ENCODE measurements around the gene ARMC5. TPM values are rescaled to one million over a fixed set of nuclear protein-coding genes. Genes with fewer than 3 reads are reported as not detected.

The ARMC5 gene
- total RNA-seq, 1 donor from 2014 or later: 4.2 TPM

DNA sequence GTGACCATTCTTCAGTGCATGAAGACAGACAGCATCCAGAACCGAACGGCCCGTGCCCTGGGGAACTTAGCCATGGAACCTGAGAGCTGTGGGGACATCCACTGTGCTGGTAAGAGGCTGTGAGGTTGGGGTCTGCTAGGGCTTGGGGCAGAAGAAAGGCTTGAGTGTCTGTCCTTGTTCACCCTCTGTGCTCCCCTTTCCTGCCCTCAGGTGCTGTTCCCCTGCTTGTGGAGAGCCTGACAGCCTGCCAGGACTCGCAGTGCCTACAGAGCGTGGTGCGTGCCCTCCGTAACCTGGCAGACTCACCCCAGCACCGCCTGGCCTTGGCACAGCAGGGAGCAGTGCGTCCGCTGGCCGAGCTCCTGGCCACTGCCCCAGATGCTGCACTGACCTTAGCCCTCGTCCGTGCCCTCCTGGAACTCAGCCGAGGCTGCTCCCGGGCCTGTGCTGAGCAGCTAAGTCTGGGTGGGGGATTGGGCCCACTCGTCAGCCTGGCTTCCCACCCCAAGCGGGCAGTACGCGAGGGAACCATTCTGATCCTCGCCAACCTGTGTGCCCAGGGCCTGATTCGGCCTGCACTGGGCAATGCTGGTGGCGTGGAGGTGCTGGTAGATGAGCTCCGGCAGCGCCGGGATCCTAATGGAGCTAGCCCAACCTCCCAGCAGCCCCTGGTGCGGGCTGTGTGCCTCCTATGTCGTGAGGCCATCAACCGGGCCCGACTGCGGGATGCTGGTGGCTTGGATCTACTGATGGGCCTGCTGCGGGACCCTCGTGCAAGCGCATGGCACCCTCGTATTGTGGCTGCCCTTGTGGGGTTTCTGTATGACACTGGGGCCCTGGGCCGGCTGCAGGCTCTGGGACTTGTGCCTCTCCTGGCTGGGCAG is 2.9 kb downstream of the ARMC5 start:
- FAIRE-seq: no peak
- Histone ChIP-seq H3K4me3 (ENCODE audit: low read depth, low read length) (no peak overlapping the region), H3K36me3 (ENCODE audit: control insufficient read depth, insufficient read depth, low read length) (peaks cover 11% of the 10 kb centered on the region), H3K27me3 (ENCODE audit: control insufficient read depth, insufficient read depth, low read length) (no peaks in the 10 kb centered on the region)
- DNase-seq (ENCODE audit: low read depth): no peak
- TF ChIP-seq, protein P1, sequence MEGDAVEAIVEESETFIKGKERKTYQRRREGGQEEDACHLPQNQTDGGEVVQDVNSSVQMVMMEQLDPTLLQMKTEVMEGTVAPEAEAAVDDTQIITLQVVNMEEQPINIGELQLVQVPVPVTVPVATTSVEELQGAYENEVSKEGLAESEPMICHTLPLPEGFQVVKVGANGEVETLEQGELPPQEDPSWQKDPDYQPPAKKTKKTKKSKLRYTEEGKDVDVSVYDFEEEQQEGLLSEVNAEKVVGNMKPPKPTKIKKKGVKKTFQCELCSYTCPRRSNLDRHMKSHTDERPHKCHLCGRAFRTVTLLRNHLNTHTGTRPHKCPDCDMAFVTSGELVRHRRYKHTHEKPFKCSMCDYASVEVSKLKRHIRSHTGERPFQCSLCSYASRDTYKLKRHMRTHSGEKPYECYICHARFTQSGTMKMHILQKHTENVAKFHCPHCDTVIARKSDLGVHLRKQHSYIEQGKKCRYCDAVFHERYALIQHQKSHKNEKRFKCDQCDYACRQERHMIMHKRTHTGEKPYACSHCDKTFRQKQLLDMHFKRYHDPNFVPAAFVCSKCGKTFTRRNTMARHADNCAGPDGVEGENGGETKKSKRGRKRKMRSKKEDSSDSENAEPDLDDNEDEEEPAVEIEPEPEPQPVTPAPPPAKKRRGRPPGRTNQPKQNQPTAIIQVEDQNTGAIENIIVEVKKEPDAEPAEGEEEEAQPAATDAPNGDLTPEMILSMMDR (IDR thresholded peaks at IDR 0.05; ENCODE audit: insufficient read depth, low read length, severe bottlenecking): no peak

DNA sequence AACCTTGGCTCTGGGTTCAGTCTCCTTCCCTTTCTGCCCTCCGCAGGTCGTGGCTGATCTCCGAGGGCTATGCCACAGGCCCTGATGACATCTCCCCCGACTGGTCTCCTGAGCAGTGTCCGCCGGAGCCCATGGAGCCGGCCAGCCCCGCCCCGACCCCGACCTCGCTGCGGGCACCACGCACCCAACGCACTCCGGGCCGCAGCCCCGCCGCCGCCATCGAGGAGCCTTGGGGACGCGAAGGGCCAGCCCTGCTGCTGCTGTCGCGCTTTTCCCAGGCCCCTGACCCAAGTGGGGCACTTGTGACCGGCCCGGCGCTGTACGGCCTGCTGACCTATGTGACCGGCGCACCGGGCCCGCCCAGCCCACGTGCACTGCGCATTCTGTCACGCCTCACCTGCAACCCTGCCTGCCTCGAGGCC is 5.1 kb downstream of the ARMC5 start:
- no peak for FAIRE-seq
- Histone ChIP-seq H3K36me3 (ENCODE audit: control insufficient read depth, insufficient read depth, low read length) (peaks cover 11% of the 10 kb centered on the region), H3K4me3 (ENCODE audit: low read depth, low read length) (no peak overlapping the region), H3K27me3 (ENCODE audit: control insufficient read depth, insufficient read depth, low read length) (no peaks in the 10 kb centered on the region)
- DNase-seq (ENCODE audit: low read depth): no peak
- TF ChIP-seq, protein P1 (IDR thresholded peaks at IDR 0.05; ENCODE audit: insufficient read depth, low read length, severe bottlenecking): no peak

DNA sequence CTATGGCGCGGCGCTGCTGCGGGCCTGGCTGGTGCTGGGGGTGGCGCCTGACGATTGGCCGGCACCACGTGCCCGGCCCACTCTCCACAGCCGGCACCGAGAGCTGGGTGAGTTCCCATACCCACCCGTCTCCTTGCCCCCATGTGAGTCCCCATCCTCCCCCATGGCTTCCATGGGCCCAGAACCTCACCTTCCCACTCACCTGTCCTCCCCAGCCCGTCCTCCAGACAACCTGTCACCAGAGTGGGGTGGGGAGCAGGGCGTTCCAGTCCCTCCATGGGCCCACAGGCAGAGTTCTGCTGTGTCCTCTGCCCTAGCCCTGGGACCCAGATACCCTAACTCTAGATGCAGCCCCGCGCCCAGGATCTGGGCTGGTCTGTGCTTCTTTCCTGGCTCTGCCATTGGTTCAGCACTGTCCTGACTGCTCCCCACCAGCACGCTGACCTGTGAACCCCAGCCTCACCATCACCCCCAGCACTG is 5.5 kb downstream of the ARMC5 start:
- Histone ChIP-seq H3K4me3 (ENCODE audit: low read depth, low read length) (no peak overlapping the region), H3K27me3 (ENCODE audit: control insufficient read depth, insufficient read depth, low read length) (no peaks in the 10 kb centered on the region), H3K36me3 (ENCODE audit: control insufficient read depth, insufficient read depth, low read length) (peaks cover 11% of the 10 kb centered on the region)
- FAIRE-seq (no peak), DNase-seq (ENCODE audit: low read depth) (no peak)
- TF ChIP-seq, protein P1 (IDR thresholded peaks at IDR 0.05; ENCODE audit: insufficient read depth, low read length, severe bottlenecking): no peak

DNA sequence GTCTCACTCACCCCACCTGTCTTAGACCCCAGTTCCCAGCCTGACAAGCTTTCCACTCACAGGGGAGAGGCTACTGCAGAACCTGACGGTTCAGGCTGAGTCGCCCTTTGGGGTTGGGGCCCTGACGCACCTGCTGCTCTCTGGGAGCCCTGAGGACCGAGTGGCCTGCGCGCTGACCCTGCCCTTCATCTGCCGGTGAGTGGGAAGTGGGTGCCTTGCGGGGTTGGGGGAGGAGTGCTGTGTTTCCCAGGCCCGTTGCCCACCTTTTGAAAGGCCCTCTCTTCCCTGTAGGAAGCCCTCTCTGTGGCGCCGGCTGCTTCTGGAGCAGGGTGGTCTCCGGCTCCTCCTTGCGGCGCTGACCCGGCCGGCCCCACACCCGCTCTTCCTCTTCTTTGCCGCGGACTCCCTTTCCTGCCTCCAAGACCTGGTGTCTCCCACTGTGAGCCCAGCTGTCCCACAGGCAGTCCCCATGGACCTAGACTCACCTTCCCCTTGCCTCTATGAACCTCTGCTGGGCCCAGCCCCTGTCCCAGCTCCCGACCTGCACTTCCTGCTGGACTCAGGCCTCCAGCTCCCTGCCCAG is 6.6 kb downstream of the ARMC5 start:
- Histone ChIP-seq H3K4me3 (ENCODE audit: low read depth, low read length) (no peak overlapping the region), H3K27me3 (ENCODE audit: control insufficient read depth, insufficient read depth, low read length) (no peaks in the 10 kb centered on the region), H3K36me3 (ENCODE audit: control insufficient read depth, insufficient read depth, low read length) (peaks cover 11% of the 10 kb centered on the region)
- no peak for FAIRE-seq
- TF ChIP-seq, protein P1 (IDR thresholded peaks at IDR 0.05; ENCODE audit: insufficient read depth, low read length, severe bottlenecking): no peak
- no peak for DNase-seq (ENCODE audit: low read depth)

DNA sequence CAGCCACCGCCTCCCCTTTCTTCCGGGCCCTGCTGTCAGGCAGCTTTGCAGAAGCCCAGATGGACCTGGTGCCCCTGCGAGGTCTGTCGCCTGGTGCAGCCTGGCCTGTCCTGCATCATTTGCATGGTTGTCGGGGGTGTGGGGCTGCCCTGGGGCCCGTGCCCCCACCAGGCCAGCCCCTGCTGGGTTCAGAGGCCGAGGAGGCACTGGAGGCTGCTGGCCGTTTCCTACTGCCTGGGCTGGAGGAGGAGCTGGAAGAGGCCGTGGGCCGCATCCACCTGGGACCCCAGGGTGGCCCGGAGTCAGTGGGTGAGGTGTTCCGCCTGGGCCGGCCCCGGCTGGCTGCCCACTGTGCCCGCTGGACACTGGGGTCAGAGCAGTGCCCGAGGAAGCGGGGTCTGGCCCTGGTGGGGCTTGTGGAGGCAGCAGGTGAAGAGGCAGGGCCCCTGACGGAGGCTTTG is 7.1 kb downstream of the ARMC5 start:
- Histone ChIP-seq H3K27me3 (ENCODE audit: control insufficient read depth, insufficient read depth, low read length) (no peaks in the 10 kb centered on the region), H3K4me3 (ENCODE audit: low read depth, low read length) (no peak overlapping the region), H3K36me3 (ENCODE audit: control insufficient read depth, insufficient read depth, low read length) (peaks cover 11% of the 10 kb centered on the region)
- TF ChIP-seq, protein P1 (IDR thresholded peaks at IDR 0.05; ENCODE audit: insufficient read depth, low read length, severe bottlenecking): no peak
- no peak for FAIRE-seq
- no peak for DNase-seq (ENCODE audit: low read depth)

Measured in bronchial epithelial cell (primary cell).